Stimulated activated effector memory CD8-positive, alpha-beta T cell treated with anti-CD3 and anti-CD28 coated beads, Interleukin-12 subunit alpha, Interleukin-12 subunit beta, amount 100 ng/mL, for 72 hours (primary cell): ENCODE results near the gene ACOX3.
A peak's percentile ranks its signal among the peaks of the same experiment; 100 is the strongest.

Source experiments
- ATAC-seq: fragments of 150-1000 bp; cut with Tn5 transposase; 2 replicates; pipeline ENCODE4 v1.10.0; 2021
- DNase-seq, 2 donors: peaks; one replicate each; pipeline ENCODE4 v3.0.0; 2021 to 2022; ENCODE audit warnings: low spot score in 2 of 2
- H3K27ac Mint-ChIP-seq: one replicate; pipeline ENCODE4 v1.8.0; 2022; ENCODE audit warnings: mild to moderate bottlenecking, mixed read lengths
- H3K36me3 Mint-ChIP-seq: one replicate; pipeline ENCODE4 v1.8.0; 2022; ENCODE audit warnings: mild to moderate bottlenecking, mixed read lengths
- H3K4me1 Mint-ChIP-seq: one replicate; pipeline ENCODE4 v1.8.0; 2022; ENCODE audit warnings: mixed read lengths
- H3K4me3 Mint-ChIP-seq: one replicate; pipeline ENCODE4 v1.8.0; 2022; ENCODE audit warnings: mild to moderate bottlenecking, mixed read lengths
- H3K9me3 Mint-ChIP-seq: one replicate; pipeline ENCODE4 v1.8.0; 2022; ENCODE audit warnings: mixed read lengths

Gene ACOX3

DNA sequence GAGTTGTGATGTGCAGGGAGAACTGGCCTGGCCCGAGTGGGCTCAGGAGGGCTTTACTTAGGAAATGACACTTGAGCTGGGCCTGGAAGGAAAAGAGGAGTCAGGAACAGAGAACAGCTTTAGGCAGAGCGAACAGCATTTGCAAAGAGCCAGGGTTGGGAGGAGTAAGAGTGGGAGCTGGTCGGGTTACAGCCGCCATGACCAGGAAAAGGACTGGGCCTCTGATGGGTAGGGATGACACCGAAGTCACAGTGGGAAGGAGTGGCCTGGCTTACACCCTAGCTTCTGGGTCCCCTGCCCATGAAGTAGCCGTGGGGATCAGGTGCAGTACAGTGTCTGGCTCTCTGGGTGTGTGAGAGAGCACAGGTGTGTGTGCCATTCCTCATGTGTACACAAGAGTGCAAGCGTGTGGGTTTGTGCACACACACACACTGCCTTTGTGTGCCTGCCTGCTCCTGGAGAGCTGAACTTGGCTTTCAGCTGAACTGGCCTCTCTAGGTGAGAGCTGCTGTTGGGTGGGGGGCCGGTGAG, 31.7 kb upstream of the ACOX3 start:
- DNase-seq (no peak), ATAC-seq (no peak)
- H3K4me3 Mint-ChIP-seq = no peak overlapping the region
- peak overlapping the region; percentile 46 for H3K27ac Mint-ChIP-seq
- no peaks in the 10 kb centered on the region for H3K9me3 Mint-ChIP-seq
- no peaks in the 10 kb centered on the region for H3K4me1 Mint-ChIP-seq
- H3K36me3 Mint-ChIP-seq = peaks cover 51% of the 10 kb centered on the region

DNA sequence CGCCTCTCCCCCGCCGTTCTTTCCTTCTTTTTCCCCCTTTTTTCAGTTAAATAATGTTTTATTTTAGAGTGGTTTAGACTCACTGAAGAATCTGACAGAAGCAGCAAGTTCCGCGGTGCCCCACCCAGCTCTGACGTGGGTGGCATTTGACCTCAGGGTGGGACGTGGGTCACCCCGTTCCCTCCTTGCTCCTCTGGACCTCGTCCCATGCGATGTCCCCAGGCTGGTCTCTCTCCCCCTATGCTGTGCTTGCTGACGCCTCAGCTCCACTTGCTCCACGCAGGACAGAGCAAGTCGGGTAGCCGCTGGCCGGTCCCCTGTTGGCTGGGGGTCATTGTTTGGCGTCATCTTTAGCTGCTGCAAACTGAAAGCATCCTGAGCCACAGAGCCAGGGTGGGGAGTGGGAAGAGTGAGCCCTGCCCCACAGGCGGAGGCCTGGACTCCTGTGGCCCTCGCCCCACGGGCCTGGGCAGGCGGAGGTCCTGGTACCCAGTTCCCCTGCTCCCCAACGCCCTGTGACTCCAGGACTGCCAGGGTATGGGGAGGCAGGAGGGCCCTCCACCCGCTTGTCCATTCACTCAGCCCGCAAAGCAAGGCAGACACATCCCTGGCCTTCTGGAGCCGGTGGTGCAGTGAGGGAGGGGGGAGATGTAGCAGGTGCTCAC, 30.8 kb upstream of the ACOX3 start:
- no peak for ATAC-seq
- Mint-ChIP-seq H3K4me3 (no peak overlapping the region), H3K9me3 (no peaks in the 10 kb centered on the region), H3K27ac (no peak overlapping the region), H3K4me1 (no peaks in the 10 kb centered on the region), H3K36me3 (peaks cover 51% of the 10 kb centered on the region)
- no peak for DNase-seq

DNA sequence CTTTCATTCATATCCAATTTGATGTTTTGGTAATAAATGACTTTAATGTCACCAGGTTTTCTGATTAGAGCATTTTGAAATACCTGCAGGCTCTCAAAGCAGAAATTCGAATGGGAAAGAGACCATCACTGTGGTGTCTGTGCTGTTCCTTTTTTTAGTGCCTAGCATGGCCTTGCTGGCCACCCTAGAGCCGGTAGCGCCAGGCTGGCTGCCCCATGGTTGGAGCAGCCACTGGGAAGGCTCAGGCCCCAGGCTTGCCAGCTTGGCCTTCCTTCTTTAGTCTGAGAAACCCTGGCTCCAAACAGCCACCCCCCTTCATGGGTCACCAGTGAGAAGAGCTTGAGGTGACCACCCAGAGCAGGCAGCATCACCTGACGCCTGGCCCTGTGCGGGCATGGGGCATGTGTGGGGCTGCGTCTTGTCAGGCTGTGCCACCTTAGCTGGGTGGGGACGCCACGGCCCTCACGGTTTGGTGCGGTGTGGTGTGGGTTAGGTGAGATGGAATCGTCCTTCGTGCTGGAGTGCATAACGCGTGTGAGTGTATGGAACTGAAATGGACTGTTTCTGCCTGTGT, 30.0 kb upstream of the ACOX3 start:
- no peaks in the 10 kb centered on the region for H3K9me3 Mint-ChIP-seq
- ATAC-seq (no peak), DNase-seq (no peak)
- no peak overlapping the region for H3K27ac Mint-ChIP-seq
- no peaks in the 10 kb centered on the region for H3K4me1 Mint-ChIP-seq
- H3K36me3 Mint-ChIP-seq = peaks cover 55% of the 10 kb centered on the region
- no peak overlapping the region for H3K4me3 Mint-ChIP-seq

DNA sequence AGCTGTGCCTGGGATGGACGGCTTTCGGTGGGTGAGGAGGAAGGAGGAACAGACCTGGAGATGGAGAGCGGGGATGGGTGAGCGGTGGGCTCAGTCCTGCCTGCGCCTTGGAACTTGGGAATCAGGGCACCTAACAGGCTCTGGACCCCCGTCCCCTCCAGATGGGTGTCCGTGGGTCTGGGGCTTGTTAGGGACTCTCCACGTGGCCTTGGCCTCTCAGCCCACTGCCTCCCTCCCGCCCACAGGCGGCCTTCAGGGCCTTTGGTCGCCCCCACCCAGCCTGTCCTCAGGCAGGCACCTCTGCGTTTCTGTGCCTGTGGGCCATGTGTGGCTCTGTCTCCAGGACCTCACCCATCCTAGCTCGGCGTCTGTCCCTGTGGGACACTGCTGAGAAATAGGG, 29.0 kb upstream of the ACOX3 start:
- H3K27ac Mint-ChIP-seq = no peak overlapping the region

DNA sequence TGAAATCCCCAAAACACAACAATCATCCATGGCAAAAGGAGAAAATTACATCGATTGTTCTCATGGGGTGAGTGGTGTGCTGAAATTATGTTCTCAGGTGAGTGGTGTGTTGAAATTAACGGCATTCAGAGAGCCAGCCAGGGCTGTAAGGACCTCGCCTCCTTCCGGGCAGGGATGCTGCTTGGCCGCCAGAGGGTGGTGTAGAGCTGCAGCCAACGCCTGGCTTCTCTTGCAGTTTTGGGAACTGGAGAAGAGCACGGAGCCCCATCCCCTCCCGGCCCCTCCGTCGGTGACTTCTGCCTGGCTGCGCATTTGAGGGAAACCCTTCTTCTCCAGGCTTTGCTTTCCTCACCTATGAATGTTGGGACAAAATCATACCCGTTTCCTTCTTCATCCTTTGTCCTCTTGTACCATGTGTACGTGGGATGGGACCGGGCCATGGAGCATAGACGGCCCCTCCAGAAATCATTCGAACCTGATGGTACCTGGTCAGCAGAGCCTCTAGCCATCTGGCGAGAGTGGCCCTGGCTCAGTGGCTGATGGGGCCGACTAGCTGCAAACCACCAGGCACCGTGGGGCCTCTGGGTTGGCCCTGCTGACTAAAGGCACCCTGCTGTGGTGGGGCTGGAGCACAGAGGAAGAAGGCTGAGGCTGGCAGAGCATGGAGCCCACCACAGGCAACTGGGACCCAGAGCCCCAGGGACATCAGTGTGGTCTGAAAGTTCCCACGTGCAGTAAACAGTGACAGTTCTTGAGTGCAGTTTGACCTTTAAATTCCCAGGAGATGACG, 28.4 kb upstream of the ACOX3 start:
- peak; percentile 29 to 68 for DNase-seq
- peak overlapping the region; percentile 83 for H3K27ac Mint-ChIP-seq
- no peaks in the 10 kb centered on the region for H3K4me1 Mint-ChIP-seq
- H3K4me3 Mint-ChIP-seq = no peak overlapping the region
- peak; percentile 66 for ATAC-seq
- H3K36me3 Mint-ChIP-seq = peaks cover 70% of the 10 kb centered on the region
- no peaks in the 10 kb centered on the region for H3K9me3 Mint-ChIP-seq

More for the DNA sequence above, 29.0 kb upstream of the ACOX3 start:
- Mint-ChIP-seq H3K4me1 (no peaks in the 10 kb centered on the region), H3K4me3 (no peak overlapping the region), H3K36me3 (peaks cover 63% of the 10 kb centered on the region), H3K9me3 (no peaks in the 10 kb centered on the region)
- DNase-seq = no peak
- no peak for ATAC-seq

DNA sequence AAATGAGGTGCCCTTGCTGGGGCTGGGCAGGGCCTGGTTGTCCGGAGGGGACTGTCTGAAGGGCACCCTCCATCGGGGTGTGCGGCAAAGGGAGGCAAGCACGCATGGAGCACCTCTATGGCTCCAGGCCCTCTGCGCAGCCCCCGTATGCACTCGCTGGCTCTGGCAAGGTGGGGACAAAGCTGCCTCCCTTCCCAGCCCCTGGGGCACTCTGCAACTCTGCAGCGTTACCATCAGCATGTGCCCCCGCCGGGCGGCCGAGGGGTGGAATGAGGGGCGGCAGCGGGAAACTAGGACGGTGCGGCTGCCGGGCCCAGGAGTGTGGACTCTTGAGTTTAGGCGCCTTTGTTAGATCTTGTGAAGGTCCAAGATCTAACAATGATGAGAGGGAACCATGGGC, 26.5 kb upstream of the ACOX3 start:
- DNase-seq = no peak

DNA sequence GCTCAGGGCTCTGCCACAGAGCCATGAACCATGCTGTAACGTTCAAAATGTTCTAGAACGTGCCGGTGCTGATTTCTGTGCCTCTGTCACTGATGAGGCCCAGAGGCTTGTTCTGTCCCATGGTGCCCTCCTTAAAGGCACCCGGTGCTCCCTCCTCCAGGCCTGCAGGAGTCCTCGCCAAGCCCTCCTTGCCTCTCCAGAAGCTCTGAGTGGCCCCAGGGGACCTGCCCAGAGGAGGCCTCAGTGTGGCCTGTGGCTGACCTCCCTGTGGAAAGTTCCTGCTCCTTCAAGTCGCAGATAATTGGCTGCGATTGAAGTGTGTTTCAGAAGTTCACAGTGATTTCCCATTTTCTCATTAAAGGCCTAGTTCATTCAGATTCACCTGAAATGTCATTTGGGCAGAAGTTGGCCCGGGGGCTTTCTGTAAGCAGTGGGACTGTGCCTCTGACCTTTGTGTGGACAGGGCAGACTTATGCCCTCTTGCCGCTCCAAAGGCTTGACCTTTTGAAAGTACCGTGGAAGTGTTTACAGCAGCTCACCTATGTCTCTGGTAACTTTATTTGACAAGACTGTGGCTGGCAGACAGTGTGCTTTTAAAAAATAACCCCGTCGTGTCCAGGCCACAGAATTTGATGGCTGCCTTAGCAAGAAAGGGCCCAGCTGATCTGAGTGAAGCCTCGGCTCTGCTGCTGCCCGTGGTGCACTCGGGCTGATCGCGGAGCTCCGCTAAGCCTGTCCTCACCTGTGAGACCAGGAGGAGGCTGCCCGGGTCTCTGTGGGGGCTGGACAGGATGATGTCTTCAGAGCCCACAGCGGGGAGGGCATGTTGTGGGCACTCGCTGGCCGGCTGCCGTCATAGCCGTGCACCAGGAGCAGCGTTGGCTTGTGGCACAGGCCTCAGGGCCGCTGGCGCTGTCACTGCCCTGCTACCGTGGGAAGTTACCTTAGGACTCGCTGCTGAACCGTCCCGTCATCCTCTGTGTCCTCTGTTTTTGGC, 25.4 kb upstream of the ACOX3 start:
- Mint-ChIP-seq H3K36me3 (peaks cover 80% of the 10 kb centered on the region), H3K4me3 (no peak overlapping the region), H3K9me3 (no peaks in the 10 kb centered on the region), H3K27ac (peak overlapping the region; percentile 70), H3K4me1 (no peaks in the 10 kb centered on the region)
- ATAC-seq (no peak), DNase-seq (no peak)

More for the DNA sequence above, 26.5 kb upstream of the ACOX3 start:
- Mint-ChIP-seq H3K4me3 (no peak overlapping the region), H3K4me1 (no peaks in the 10 kb centered on the region), H3K27ac (peak overlapping the region; percentile 70), H3K36me3 (peaks cover 76% of the 10 kb centered on the region), H3K9me3 (no peaks in the 10 kb centered on the region)
- ATAC-seq = no peak

DNA sequence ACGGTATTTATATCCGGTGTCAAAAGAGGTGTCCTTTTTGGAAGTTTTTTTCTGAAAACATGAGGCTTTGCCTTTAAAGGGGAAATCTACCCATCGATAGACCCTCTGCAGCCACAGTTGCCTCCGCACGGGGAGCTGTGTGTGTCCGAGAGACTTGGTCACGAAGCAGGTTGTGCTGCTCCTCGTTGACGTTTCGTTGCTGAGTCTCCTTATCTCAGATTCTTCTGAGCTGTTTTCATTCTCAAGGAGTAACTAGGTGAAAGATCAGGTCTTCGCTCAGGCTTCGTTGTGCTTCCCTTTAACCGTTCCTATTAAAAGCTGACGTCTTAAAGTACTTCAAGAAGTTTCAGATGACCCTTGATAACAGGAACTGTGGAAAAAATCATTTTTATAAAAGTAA, 23.9 kb upstream of the ACOX3 start:
- Mint-ChIP-seq H3K4me1 (no peaks in the 10 kb centered on the region), H3K27ac (no peak overlapping the region), H3K36me3 (peaks cover 77% of the 10 kb centered on the region)

DNA sequence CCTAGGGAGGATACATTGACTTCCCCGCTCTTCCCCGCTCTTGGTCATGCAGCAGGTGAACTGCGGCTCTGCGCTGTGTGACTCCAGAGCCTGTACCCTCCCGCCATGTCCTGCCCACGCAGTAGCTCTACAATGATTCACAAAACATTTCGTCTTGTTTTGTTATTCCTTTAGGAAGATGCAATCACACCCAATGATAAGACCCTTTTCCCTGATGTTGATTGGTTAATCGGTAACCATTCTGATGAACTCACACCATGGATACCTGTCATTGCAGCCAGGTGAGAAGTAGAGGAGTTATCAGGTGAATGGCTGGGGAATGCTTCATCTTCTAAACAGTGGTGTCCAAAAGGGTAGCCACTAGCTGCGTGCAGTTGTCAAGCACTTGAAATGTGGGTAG, 23.3 kb upstream of the ACOX3 start:
- peaks cover 77% of the 10 kb centered on the region for H3K36me3 Mint-ChIP-seq
- peak overlapping the region; percentile 5 for H3K27ac Mint-ChIP-seq
- H3K9me3 Mint-ChIP-seq = no peaks in the 10 kb centered on the region
- DNase-seq = no peak
- ATAC-seq = no peak
- H3K4me3 Mint-ChIP-seq = no peak overlapping the region
- H3K4me1 Mint-ChIP-seq = no peaks in the 10 kb centered on the region

More for the DNA sequence above, 23.9 kb upstream of the ACOX3 start:
- DNase-seq = no peak
- no peak for ATAC-seq
- Mint-ChIP-seq H3K4me3 (no peak overlapping the region), H3K9me3 (no peaks in the 10 kb centered on the region)

DNA sequence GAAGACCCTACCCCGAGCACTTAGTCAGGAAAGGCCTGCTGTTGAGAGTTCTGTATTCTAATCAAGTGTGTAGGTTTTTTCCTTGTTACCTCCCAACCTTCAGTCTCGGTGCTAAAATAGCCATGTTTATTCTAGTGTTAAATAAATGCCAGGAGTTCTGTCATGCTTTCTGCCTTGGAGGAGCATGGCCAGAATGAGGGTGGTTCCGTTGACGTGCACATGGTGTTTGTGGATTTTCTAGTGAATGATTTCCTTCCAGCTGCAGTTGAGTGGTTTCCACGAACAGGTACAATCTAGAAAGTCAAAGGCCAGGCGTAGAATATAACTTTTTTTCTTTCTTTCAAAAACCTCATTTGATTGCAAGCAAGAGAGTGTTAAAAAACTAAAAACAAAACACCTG, 21.1 kb upstream of the ACOX3 start:
- Mint-ChIP-seq H3K9me3 (no peaks in the 10 kb centered on the region), H3K4me1 (no peaks in the 10 kb centered on the region), H3K36me3 (peaks cover 74% of the 10 kb centered on the region), H3K4me3 (no peak overlapping the region), H3K27ac (no peak overlapping the region)
- DNase-seq (no peak), ATAC-seq (no peak)

DNA sequence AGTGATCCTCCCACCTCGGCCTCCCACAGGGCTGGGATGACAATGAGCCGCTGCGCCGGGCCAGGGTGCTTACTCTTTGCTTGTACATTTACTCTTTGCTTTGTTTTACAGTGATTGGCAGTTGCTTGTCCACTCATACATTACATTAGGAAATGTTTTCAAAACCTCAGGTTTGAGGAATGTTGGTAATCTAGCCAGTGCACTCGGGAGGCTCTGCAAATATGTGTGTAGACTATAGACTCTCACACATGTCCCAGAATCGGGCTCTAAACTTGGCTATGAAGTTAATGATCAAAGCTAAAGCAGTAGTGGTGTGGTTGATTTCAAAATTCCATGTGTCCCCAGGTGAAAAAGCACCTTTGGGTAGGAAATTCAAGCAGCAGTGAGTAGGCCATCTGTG, 20.6 kb upstream of the ACOX3 start:
- Mint-ChIP-seq H3K27ac (no peak overlapping the region), H3K9me3 (no peaks in the 10 kb centered on the region), H3K4me1 (no peaks in the 10 kb centered on the region), H3K36me3 (peaks cover 75% of the 10 kb centered on the region), H3K4me3 (no peak overlapping the region)
- no peak for DNase-seq
- no peak for ATAC-seq

DNA sequence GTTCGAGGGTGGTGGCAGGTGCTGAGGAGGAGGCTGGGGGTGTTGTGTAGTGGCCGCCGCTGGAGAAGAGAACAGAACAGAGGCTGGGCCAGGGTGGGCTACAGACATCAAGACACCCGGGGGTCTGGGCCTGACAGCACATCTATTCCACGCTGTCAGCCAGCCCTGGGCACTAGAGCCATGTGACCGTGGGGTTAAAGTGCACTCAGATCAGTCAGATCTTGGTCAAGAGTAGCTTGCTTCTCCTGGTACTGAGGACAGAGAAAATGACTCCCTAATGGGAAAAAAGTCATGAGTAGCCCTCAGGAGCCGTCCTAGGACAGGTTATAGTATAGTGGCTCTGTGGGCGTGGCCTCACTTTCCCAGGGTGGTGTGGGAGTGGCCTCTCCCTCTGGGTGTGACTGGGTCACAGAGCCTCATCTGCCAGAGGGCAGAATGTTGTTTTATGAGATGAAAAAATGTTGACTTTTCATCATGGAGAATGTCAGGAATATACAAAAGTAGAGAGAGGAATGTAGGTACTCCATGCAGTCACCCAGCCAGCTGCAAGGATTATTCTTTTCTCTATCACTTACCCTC, 19.4 kb upstream of the ACOX3 start:
- no peak for ATAC-seq

DNA sequence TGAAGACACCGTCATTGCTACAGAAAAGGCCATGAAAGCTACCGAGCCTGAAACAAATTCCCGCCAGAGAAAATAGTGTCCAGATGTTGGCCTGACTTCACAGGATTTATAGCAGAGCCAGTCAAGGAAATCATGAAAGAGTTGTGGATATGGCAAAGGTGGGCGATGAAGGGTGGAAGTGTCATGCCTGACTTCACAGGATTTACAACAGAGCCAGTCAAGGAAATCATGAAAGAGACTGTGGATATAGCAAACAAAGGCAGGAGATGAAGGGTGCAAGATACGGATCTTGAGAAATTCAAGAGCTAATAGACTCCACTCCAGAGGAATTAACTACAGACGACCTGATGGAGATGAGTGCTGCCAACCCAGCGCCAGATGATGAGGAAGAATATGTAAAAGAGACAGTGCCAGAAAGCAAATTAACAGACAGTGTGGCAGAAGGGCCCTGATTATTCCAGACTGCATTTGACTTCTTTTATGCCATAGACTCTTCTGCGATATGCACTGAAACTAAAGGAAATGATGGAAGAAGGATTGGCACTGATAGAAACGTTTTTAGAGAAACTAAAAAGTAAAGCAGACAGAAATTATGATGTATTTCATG, 17.2 kb upstream of the ACOX3 start:
- H3K4me3 Mint-ChIP-seq = no peak overlapping the region
- ATAC-seq = no peak
- no peaks in the 10 kb centered on the region for H3K9me3 Mint-ChIP-seq
- no peak overlapping the region for H3K27ac Mint-ChIP-seq
- H3K36me3 Mint-ChIP-seq = peaks cover 81% of the 10 kb centered on the region
- no peak for DNase-seq
- H3K4me1 Mint-ChIP-seq = no peaks in the 10 kb centered on the region

More for the DNA sequence above, 19.4 kb upstream of the ACOX3 start:
- no peak for DNase-seq
- Mint-ChIP-seq H3K4me3 (no peak overlapping the region), H3K9me3 (no peaks in the 10 kb centered on the region), H3K36me3 (peaks cover 75% of the 10 kb centered on the region), H3K4me1 (no peaks in the 10 kb centered on the region), H3K27ac (no peak overlapping the region)

DNA sequence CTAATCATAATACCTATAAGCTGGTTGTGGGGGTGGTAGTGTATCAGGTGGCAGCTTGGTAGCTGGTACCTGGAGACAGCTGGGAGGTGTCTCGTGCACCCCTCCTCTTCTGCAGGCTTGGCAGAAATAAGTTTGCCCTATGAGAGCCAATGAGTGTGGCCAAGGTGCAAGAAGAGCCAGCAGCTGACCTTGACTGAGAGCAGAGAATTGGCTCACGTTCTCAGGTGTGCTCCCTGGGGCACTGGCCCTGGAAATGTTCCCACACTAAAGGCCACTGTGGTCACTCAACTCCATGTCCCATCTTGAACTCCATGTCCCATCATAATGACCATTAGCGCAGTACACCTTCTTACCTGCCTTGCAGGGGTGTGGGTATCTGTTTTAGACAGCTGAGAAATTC, 13.4 kb upstream of the ACOX3 start:
- ATAC-seq (no peak), DNase-seq (no peak)
- Mint-ChIP-seq H3K36me3 (peaks cover 97% of the 10 kb centered on the region), H3K4me3 (no peak overlapping the region), H3K4me1 (no peaks in the 10 kb centered on the region), H3K9me3 (no peaks in the 10 kb centered on the region), H3K27ac (no peak overlapping the region)
